GM10266 (cell line): ENCODE measurements around the gene ANOS1.
"Not testable (repeated sequence)": the region's sequence is repeated elsewhere in the genome, so short reads cannot be mapped to it uniquely, and the experiment has no call there.

Source experiments
- DNase-seq: peaks from one replicate; pipeline ENCODE4 v3.0.0; 2012; ENCODE audit errors: extremely low spot score
- TF ChIP-seq, protein P1 (sequence below): IDR thresholded peaks from 2 replicates; pipeline ENCODE4 v1.5.1; 2012; ENCODE audit warnings: mild to moderate bottlenecking, low read depth; ENCODE audit not compliant: control insufficient read depth, insufficient read depth; ENCODE audit errors: missing control alignments

The ANOS1 gene

DNA sequence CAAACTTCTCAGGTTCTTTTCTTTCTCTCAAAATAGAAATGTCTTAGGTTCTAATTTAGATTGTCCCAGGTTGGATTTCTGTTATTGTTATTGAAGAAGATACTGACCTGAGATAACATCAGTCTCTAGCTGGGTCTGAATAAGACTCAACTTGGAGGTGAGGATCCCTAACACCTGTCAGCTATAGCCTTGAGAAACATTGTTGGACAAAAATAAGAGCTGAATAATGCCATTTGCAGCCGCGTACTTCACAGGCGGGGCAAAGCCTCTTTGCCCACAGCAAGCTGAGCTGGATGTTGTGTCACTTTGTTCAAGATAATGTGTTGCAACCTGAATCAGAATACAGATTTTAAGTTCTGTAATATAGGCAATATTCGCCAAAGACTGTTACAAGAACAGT, 231.7 kb downstream of the ANOS1 start:
- TF ChIP-seq, protein P1, sequence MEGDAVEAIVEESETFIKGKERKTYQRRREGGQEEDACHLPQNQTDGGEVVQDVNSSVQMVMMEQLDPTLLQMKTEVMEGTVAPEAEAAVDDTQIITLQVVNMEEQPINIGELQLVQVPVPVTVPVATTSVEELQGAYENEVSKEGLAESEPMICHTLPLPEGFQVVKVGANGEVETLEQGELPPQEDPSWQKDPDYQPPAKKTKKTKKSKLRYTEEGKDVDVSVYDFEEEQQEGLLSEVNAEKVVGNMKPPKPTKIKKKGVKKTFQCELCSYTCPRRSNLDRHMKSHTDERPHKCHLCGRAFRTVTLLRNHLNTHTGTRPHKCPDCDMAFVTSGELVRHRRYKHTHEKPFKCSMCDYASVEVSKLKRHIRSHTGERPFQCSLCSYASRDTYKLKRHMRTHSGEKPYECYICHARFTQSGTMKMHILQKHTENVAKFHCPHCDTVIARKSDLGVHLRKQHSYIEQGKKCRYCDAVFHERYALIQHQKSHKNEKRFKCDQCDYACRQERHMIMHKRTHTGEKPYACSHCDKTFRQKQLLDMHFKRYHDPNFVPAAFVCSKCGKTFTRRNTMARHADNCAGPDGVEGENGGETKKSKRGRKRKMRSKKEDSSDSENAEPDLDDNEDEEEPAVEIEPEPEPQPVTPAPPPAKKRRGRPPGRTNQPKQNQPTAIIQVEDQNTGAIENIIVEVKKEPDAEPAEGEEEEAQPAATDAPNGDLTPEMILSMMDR = no peak
- DNase-seq = no peak

DNA sequence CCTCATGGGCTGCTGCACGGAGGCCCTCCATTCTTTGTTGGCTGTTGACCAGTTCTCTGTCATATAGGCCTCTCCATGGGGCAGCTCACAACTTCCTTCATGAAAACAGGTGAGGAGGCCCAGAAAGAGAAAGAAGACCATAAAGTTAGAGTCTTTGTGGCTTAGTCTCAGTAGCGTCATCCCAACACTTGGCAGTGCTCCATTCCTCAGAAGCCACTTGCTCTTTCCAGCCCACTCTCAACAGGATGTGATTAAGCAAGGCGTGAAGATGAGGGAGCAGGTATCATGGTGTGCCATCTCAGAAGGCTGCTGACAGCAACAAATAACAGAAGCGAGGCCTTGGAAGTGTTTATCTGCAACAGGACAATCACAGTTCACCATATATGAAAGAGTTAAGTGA, 236.9 kb downstream of the ANOS1 start:
- not testable (repeated sequence) for DNase-seq

GRCh38 chrX:8484360-8484949, 247.5 kb downstream of the ANOS1 start:
- DNase-seq = no peak
- TF ChIP-seq, protein P1 = no peak
